Measurements from ENCODE around the gene NEK2.

DNA sequence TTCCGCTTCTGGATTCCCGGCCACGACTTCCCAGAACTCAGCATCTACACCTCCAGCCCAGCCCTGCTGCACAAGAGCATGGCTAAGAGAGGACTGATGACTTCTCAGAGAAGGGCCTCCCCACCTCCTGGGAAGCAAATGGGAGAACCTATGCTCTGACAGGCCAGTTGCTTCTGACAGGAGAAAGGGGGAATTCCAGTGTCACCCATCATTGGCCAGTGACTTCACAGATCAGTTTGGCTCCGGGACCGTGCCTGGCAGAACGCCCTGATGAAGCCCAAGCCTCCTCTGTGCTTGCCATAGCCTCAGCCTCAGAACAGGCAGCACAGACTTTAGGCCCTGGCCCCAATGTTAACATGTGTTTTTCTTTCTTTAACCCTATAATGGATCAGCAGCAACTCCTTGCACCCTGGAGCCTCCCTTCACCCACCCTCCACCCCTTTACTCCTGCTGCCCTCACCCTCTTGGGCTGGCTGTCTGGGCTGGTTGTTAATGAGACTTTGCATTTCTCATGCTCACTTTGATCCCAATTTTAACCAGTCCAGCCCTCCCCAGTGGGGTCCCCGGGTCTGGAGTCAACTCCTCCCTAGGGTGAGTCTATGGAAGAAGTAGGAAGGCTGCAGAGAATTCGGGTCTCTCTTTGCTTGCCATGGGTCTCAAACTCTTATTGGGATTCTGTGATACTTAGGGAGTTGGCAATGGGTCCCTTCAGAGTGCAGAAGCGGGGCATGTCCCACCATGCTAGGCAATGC is 53.8 kb downstream of the NEK2 start:
- TF ChIP-seq, protein P1, sequence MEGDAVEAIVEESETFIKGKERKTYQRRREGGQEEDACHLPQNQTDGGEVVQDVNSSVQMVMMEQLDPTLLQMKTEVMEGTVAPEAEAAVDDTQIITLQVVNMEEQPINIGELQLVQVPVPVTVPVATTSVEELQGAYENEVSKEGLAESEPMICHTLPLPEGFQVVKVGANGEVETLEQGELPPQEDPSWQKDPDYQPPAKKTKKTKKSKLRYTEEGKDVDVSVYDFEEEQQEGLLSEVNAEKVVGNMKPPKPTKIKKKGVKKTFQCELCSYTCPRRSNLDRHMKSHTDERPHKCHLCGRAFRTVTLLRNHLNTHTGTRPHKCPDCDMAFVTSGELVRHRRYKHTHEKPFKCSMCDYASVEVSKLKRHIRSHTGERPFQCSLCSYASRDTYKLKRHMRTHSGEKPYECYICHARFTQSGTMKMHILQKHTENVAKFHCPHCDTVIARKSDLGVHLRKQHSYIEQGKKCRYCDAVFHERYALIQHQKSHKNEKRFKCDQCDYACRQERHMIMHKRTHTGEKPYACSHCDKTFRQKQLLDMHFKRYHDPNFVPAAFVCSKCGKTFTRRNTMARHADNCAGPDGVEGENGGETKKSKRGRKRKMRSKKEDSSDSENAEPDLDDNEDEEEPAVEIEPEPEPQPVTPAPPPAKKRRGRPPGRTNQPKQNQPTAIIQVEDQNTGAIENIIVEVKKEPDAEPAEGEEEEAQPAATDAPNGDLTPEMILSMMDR (conservative IDR thresholded peaks at IDR 0.05 in 1 of 2, IDR thresholded peaks at IDR 0.05 in 1 of 2; ENCODE audit: extremely low read depth in 1 of 2, insufficient read depth in 1 of 2, low read depth in 1 of 2, low read length in 2 of 2), result no peak
- TF ChIP-seq EZH2 (IDR thresholded peaks at IDR 0.05; ENCODE audit: borderline replicate concordance, low read length), result no peak
